Measurements from ENCODE around the gene CNIH2.

DNA sequence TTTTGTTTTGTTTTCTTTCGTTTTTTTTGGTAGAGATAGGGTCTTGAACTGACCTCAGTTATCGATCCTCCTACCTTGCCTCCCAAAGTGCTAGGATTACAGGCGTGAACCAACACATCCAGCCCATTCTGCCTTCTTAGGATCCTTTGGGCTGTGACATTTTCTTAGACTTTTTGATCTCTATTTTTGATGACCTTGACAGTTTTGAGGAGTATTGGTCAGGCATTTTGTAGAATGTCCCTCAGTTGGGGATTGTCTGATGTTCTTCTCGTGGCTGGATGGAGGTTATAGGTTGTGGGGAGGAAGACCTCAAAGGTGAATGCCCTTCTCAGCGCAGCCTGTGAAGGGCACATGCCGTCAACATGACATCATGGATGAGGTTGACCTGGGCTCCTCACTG lies 29.1 kb upstream of the CNIH2 start:
- TF ChIP-seq, protein P1, sequence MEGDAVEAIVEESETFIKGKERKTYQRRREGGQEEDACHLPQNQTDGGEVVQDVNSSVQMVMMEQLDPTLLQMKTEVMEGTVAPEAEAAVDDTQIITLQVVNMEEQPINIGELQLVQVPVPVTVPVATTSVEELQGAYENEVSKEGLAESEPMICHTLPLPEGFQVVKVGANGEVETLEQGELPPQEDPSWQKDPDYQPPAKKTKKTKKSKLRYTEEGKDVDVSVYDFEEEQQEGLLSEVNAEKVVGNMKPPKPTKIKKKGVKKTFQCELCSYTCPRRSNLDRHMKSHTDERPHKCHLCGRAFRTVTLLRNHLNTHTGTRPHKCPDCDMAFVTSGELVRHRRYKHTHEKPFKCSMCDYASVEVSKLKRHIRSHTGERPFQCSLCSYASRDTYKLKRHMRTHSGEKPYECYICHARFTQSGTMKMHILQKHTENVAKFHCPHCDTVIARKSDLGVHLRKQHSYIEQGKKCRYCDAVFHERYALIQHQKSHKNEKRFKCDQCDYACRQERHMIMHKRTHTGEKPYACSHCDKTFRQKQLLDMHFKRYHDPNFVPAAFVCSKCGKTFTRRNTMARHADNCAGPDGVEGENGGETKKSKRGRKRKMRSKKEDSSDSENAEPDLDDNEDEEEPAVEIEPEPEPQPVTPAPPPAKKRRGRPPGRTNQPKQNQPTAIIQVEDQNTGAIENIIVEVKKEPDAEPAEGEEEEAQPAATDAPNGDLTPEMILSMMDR (IDR thresholded peaks at IDR 0.05), result no peak
- no peak for TF ChIP-seq POLR2A (IDR thresholded peaks at IDR 0.05)

Measured in thyroid gland (tissue), 4 donors.